ENCODE data around the gene CFAP52. TPM values are rescaled to one million over a fixed set of nuclear protein-coding genes. Genes with fewer than 3 reads are reported as not detected.
"Not testable (repeated sequence)": the region's sequence is repeated elsewhere in the genome, so short reads cannot be mapped to it uniquely, and the experiment has no call there.

The CFAP52 gene
- total RNA-seq, 1 experiment from 2014 or later = not detected

DNA sequence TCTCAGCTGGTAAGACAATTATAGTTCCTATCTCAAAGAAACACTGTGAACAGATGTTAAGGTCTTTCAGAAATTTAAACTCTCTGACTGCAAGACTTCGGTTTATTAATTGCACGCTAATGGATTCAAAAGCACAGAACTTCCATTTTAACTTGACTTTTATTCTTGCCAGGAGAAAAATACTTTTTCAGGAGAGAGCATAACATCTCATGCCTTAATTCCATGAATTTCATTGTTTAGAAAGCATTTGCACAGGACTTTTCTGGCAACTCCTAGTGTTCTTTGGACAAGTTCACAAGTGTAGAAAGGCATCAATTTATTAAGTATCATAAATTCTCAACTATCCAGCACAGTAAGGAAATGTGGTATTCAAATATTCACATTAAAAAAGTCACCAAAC is 23.3 kb upstream of the CFAP52 start:
- Histone ChIP-seq H3K9me3 (ENCODE audit: insufficient read depth, low read depth) (no peaks in the 10 kb centered on the region), H3K27ac (no peak overlapping the region), H3K4me3 (no peak overlapping the region), H3K79me2 (ENCODE audit: low read depth) (no peaks in the 10 kb centered on the region), H3K27me3 (ENCODE audit: insufficient read depth, low read depth) (no peaks in the 10 kb centered on the region), H3K9me2 (ENCODE audit: insufficient read depth) (no peaks in the 10 kb centered on the region), H3F3A (ENCODE audit: insufficient read depth, low read depth) (no peaks in the 10 kb centered on the region), H3K36me3 (ENCODE audit: low read depth) (no peaks in the 10 kb centered on the region), H2AFZ (no peak overlapping the region), H3K4me1 (replicated peaks; ENCODE audit: insufficient read depth) (no peaks in the 10 kb centered on the region), H3K4me2 (no peak overlapping the region), H4K20me1 (ENCODE audit: insufficient read depth) (no peaks in the 10 kb centered on the region)
- no peak for DNase-seq
- ChIA-PET CTCF (no interaction called here), POLR2A (ENCODE audit: unreplicated experiment) (no interaction called here)
- intact Hi-C loops (cut with micrococcal nuclease; ENCODE audit: unreplicated experiment) = no loop called here
- TF ChIP-seq EZH2 (IDR thresholded peaks at IDR 0.05; ENCODE audit: low read depth) (no peak), CTCF (conservative IDR thresholded peaks at IDR 0.05) (no peak)
- no TSS peak for BruUV-seq (replicated peaks)

- no peaks in the 10 kb centered on the region for H3K36me3 ChIP-seq (ENCODE audit: low read depth)
- no peaks in the 10 kb centered on the region for H3K4me1 ChIP-seq (replicated peaks; ENCODE audit: insufficient read depth)
- H2AFZ ChIP-seq = no peak overlapping the region
- no peak for DNase-seq
- ChIA-PET POLR2A (ENCODE audit: unreplicated experiment) (no interaction called here), CTCF (no interaction called here)
- no peak overlapping the region for H3K4me2 ChIP-seq
- H3K27me3 ChIP-seq (ENCODE audit: insufficient read depth, low read depth) = no peaks in the 10 kb centered on the region
- H3K79me2 ChIP-seq (ENCODE audit: low read depth) = no peaks in the 10 kb centered on the region
- no peaks in the 10 kb centered on the region for H3K9me3 ChIP-seq (ENCODE audit: insufficient read depth, low read depth)
- BruUV-seq (replicated peaks) = no TSS peak
- intact Hi-C loops (cut with micrococcal nuclease; ENCODE audit: unreplicated experiment) = no loop called here
- TF ChIP-seq EZH2 (IDR thresholded peaks at IDR 0.05; ENCODE audit: low read depth) = no peak
- TF ChIP-seq CTCF (conservative IDR thresholded peaks at IDR 0.05) = no peak
- H4K20me1 ChIP-seq (ENCODE audit: insufficient read depth) = no peaks in the 10 kb centered on the region
- no peaks in the 10 kb centered on the region for H3F3A ChIP-seq (ENCODE audit: insufficient read depth, low read depth)
- no peak overlapping the region for H3K27ac ChIP-seq
- H3K4me3 ChIP-seq = no peak overlapping the region
- H3K9me2 ChIP-seq (ENCODE audit: insufficient read depth) = no peaks in the 10 kb centered on the region
Observed at GRCh38 chr17:9553596-9553995, 22.8 kb upstream of the CFAP52 start.

DNA sequence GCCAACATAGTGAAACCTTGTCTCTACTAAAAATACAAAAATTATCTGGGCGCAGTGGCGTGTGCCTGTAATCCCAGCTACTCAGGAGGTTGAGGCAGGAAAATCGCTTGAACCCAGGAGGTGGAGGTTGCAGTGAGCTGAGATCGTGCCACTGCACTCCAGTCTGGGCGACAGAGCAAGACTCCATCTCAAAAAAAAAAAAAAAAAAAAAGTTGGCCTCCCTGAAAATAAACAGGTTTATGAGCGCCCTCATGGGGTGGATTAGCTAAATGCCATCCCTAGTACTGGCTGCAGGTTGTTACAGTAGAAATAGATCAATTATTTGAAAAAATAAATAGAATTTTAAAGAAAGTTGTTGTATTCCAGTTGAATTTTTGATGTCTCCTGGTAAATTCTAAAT is 21.7 kb upstream of the CFAP52 start:
- H3K4me1 ChIP-seq (replicated peaks; ENCODE audit: insufficient read depth); H3K9me2 ChIP-seq (ENCODE audit: insufficient read depth); POLR2A ChIA-PET (ENCODE audit: unreplicated experiment); H3F3A ChIP-seq (ENCODE audit: insufficient read depth, low read depth); H4K20me1 ChIP-seq (ENCODE audit: insufficient read depth); H3K4me3 ChIP-seq; H3K27me3 ChIP-seq (ENCODE audit: insufficient read depth, low read depth); BruUV-seq (replicated peaks); intact Hi-C loops (cut with micrococcal nuclease; ENCODE audit: unreplicated experiment); H3K4me2 ChIP-seq; H3K27ac ChIP-seq; H3K79me2 ChIP-seq (ENCODE audit: low read depth); H2AFZ ChIP-seq; H3K9me3 ChIP-seq (ENCODE audit: insufficient read depth, low read depth); H3K36me3 ChIP-seq (ENCODE audit: low read depth): not testable (repeated sequence)
- CTCF ChIA-PET = interaction anchor here (0.6 to 1.0 kb wide), 5 partner anchors 32 to 770 kb away, joined by 4 to 9 read pairs (median 6); no protein-coding TSS in a partner anchor
- TF ChIP-seq CTCF (conservative IDR thresholded peaks at IDR 0.05) = peak; percentile 60
- peak in 1 of 2 experiments; percentile 55 for DNase-seq
